HCT116 (cell line): Measurements from ENCODE around the gene CORT. TPM values are rescaled to one million over a fixed set of nuclear protein-coding genes. Genes with fewer than 3 reads are reported as not detected.
A peak's percentile ranks its signal among the peaks of the same experiment; 100 is the strongest.

Experiments
- ATAC-seq: fragments of 200-7000 bp; cut with Tn5 transposase; 2 replicates; pipeline ENCODE4 v1.9.1; 2020; ENCODE audit warnings: mild to moderate bottlenecking, moderate library complexity
- Bru-seq: library from RNA; stranded (reverse); fragments of 400-500 nt; gene quantifications from one replicate; lab custom pipeline; 2021; lab: Mats Ljungman, UMichigan
- BruChase-seq, 2 experiments: library from RNA; stranded (reverse); fragments of 400-500 nt; gene quantifications; one replicate each; lab custom pipeline; 2021; lab: Mats Ljungman, UMichigan
- BruUV-seq: library from RNA; stranded (reverse); fragments of 400-500 nt; replicated peaks from 2 replicates; lab custom pipeline; 2021; lab: Mats Ljungman, UMichigan
- CTCF ChIA-PET: fragments of 300-600 bp; sonication (Branson Sonifier 250); formaldehyde crosslinking; loops from one replicate; lab custom pipeline; 2021; ENCODE audit warnings: antibody characterized with exemption; lab: Charles Lee
- POLR2A ChIA-PET: fragments of 300-600, 350-600 bp; sonication (Branson Sonifier 250); formaldehyde crosslinking; loops from one replicate; lab custom pipeline; 2021; ENCODE audit warnings: antibody characterized with exemption; lab: Charles Lee
- RAD21 ChIA-PET, 2 experiments: fragments of 300-600 bp; sonication (Branson Sonifier 250); formaldehyde crosslinking; loops; one replicate each; lab custom pipeline; 2023; ENCODE audit warnings: low total read pairs in 2 of 2; ENCODE audit not compliant: uncharacterized antibody in 2 of 2, unreplicated experiment in 2 of 2, low non-redundant PET in 1 of 2; lab: Charles Lee
- DNase-seq: peaks from one replicate; pipeline ENCODE4 v3.0.0-alpha.2; 2010; ENCODE audit warnings: low read depth, low spot score
- H2AFZ ChIP-seq: fragments of 200-600 bp; shearing (Covaris generic), sonication (generic); 2 replicates; pipeline ENCODE4 v1.6.1; 2017; ENCODE audit warnings: low read depth, mixed run types, mixed read lengths, antibody characterized with exemption, low read length; ENCODE audit not compliant: poor library complexity, severe bottlenecking
- H3K27ac ChIP-seq: 2 replicates; pipeline ENCODE4 v1.5.1; 2012; ENCODE audit warnings: low read depth, low read length
- H3K27me3 ChIP-seq: fragments of 200-600 bp; sonication (generic); 2 replicates; pipeline ENCODE4 v1.6.1; 2016; ENCODE audit warnings: mixed run types, low read length, mixed read lengths; ENCODE audit not compliant: insufficient read depth
- H3K36me3 ChIP-seq, 2 experiments: fragments of 200-500 bp in 1 of 2; fragments of 200-600 bp in 1 of 2; sonication (Bioruptor generic) in 1 of 2; sonication (generic) in 1 of 2; 2 replicates each; pipeline versions ENCODE4 v1.5.1 to v1.6.1; 2014 to 2016; ENCODE audit warnings: low read length in 2 of 2, inconsistent platforms in 1 of 2, mixed read lengths in 1 of 2, mixed run types in 1 of 2; ENCODE audit not compliant: insufficient read depth in 2 of 2, control insufficient read depth in 1 of 2
- H3K4me1 ChIP-seq, 2 experiments: fragments of 200-600 bp in 1 of 2; sonication (generic) in 1 of 2; 2 replicates each; pipeline versions ENCODE4 v1.5.1 to v1.6.1; 2012 to 2017; ENCODE audit warnings: low read length in 2 of 2, inconsistent platforms in 1 of 2, mild to moderate bottlenecking in 1 of 2, mixed read lengths in 1 of 2, mixed run types in 1 of 2, moderate library complexity in 1 of 2; ENCODE audit not compliant: insufficient read depth in 2 of 2, control insufficient read depth in 1 of 2
- H3K4me2 ChIP-seq: fragments of 200-600 bp; sonication (generic); 2 replicates; pipeline ENCODE4 v1.6.1; 2017; ENCODE audit warnings: mixed run types, low read length, mixed read lengths
- H3K4me3 ChIP-seq, 2 experiments: fragments of 200-600 bp in 1 of 2; sonication (generic) in 1 of 2; replicated peaks in 1 of 2; 2 replicates each; pipeline ENCODE4 v1.5.1; 2011 to 2016; ENCODE audit warnings: low read length in 2 of 2, control low read depth in 1 of 2, low read depth in 1 of 2, mild to moderate bottlenecking in 1 of 2, mixed read lengths in 1 of 2, mixed run types in 1 of 2
- H3K79me2 ChIP-seq: fragments of 200-600 bp; sonication (generic); 2 replicates; pipeline ENCODE4 v1.6.1; 2017; ENCODE audit warnings: mild to moderate bottlenecking, mixed run types, low read length, moderate library complexity, mixed read lengths; ENCODE audit not compliant: insufficient read depth
- H3K9ac ChIP-seq: fragments of 200-600 bp; sonication (generic); 2 replicates; pipeline ENCODE4 v1.6.1; 2016; ENCODE audit warnings: low read length, mixed read lengths
- H3K9me2 ChIP-seq: fragments of 200-600 bp; sonication (generic), shearing (Covaris generic); 2 replicates; pipeline ENCODE4 v1.6.1; 2017; ENCODE audit warnings: mixed run types, mild to moderate bottlenecking, moderate library complexity; ENCODE audit not compliant: insufficient read depth
- H3K9me3 ChIP-seq, 2 experiments: fragments of 200-500 bp in 1 of 2; fragments of 200-600 bp in 1 of 2; sonication (Bioruptor generic) in 1 of 2; sonication (generic) in 1 of 2; 2 replicates each; pipeline ENCODE4 v1.6.1; 2014 to 2017; ENCODE audit warnings: low read length in 2 of 2, mixed read lengths in 2 of 2, inconsistent platforms in 1 of 2, low read depth in 1 of 2, mild to moderate bottlenecking in 1 of 2, mixed run types in 1 of 2, moderate library complexity in 1 of 2; ENCODE audit not compliant: control insufficient read depth in 1 of 2, insufficient read depth in 1 of 2
- H4K20me1 ChIP-seq: fragments of 200-600 bp; sonication (generic), shearing (Covaris generic); 2 replicates; pipeline ENCODE4 v1.6.1; 2017; ENCODE audit warnings: mixed run types, mild to moderate bottlenecking, moderate library complexity; ENCODE audit not compliant: insufficient read depth
- CEBPB ChIP-seq: IDR thresholded peaks from 2 replicates; pipeline ENCODE4 v1.6.1; 2012; ENCODE audit warnings: low read depth
- ELF1 ChIP-seq: IDR thresholded peaks from 2 replicates; pipeline ENCODE4 v1.6.1; 2012; ENCODE audit warnings: low read depth, borderline replicate concordance
- EZH2 ChIP-seq: fragments of 200-600 bp; sonication (generic); IDR thresholded peaks from 2 replicates; pipeline ENCODE4 v1.6.1; 2017; ENCODE audit warnings: antibody characterized with exemption, mixed run types
- EZH2phosphoT487 ChIP-seq: fragments of 200-600 bp; IDR thresholded peaks from 2 replicates; pipeline ENCODE4 v1.6.1; 2018; ENCODE audit warnings: antibody characterized with exemption, borderline replicate concordance
- FOSL1 ChIP-seq: IDR thresholded peaks from 2 replicates; pipeline ENCODE4 v1.6.1; 2012; ENCODE audit warnings: low read depth
- JUND ChIP-seq: IDR thresholded peaks from 2 replicates; pipeline ENCODE4 v1.6.1; 2012
- POLR2A ChIP-seq: IDR thresholded peaks from 2 replicates; pipeline ENCODE4 v1.7.0; 2011; ENCODE audit warnings: borderline replicate concordance; ENCODE audit not compliant: insufficient read depth, insufficient read length; ENCODE audit errors: extremely low read depth
- POLR2AphosphoS5 ChIP-seq: IDR thresholded peaks from 2 replicates; pipeline ENCODE4 v1.6.1; 2011; ENCODE audit warnings: mild to moderate bottlenecking, low read depth, low read length, moderate library complexity
- RAD21 ChIP-seq: IDR thresholded peaks from 2 replicates; pipeline ENCODE4 v1.6.1; 2012; ENCODE audit warnings: low read depth, mild to moderate bottlenecking
- SIN3A ChIP-seq: IDR thresholded peaks from 2 replicates; pipeline ENCODE4 v1.6.1; 2012; ENCODE audit warnings: low read depth
- SP1 ChIP-seq: IDR thresholded peaks from 2 replicates; pipeline ENCODE4 v1.6.1; 2012; ENCODE audit warnings: low read depth
- SRF ChIP-seq: IDR thresholded peaks from 2 replicates; pipeline ENCODE4 v1.6.1; 2012; ENCODE audit warnings: low read depth
- YY1 ChIP-seq: IDR thresholded peaks from 2 replicates; pipeline ENCODE4 v1.6.1; 2011; ENCODE audit warnings: low read length, low read depth, moderate library complexity, mild to moderate bottlenecking; ENCODE audit not compliant: insufficient replicate concordance; ENCODE audit errors: extremely low read depth
- ZNF274 ChIP-seq: fragments of 200-500 bp; sonication (Bioruptor generic); IDR thresholded peaks from 2 replicates; pipeline ENCODE4 v1.6.1; 2014; ENCODE audit warnings: mild to moderate bottlenecking, low read depth, low read length, inconsistent platforms
- intact Hi-C: fragments of 100-400 bp; cut with micrococcal nuclease; formaldehyde crosslinking; loops from 2 replicates; pipeline ENCODE4 v1.10.0; 2022
- long read RNA-seq: library from polyadenylated mRNA; unstranded; transcript quantifications from one replicate; pipeline ENCODE4 v2.0.0, GENCODE V29; 2021; ENCODE audit not compliant: unreplicated experiment
- polyA plus RNA-seq: library from polyadenylated mRNA; unstranded; fragments of >200 nt; gene quantifications from 2 replicates; pipeline ENCODE4 v1.2.1, GENCODE V29; 2012; ENCODE audit warnings: missing spikeins
- total RNA-seq: library from RNA; stranded (reverse); gene quantifications from one replicate; pipeline ENCODE4 v1.2.1, GENCODE V29; 2021; ENCODE audit not compliant: unreplicated experiment
- TF ChIP-seq, protein P1 (sequence below): IDR thresholded peaks from 2 replicates; pipeline ENCODE4 v1.6.1; 2012
- TF ChIP-seq, protein P2 (sequence below): IDR thresholded peaks from 2 replicates; pipeline ENCODE4 v1.6.1; 2011; ENCODE audit warnings: mild to moderate bottlenecking, low read length, moderate library complexity; ENCODE audit not compliant: insufficient replicate concordance; ENCODE audit errors: extremely low read depth
- TF ChIP-seq, protein P3 (sequence below): IDR thresholded peaks from 2 replicates; pipeline ENCODE4 v1.6.1; 2012; ENCODE audit warnings: low read depth
- TF ChIP-seq, protein P4 (sequence below): IDR thresholded peaks from 2 replicates; pipeline ENCODE4 v1.6.1; 2012

CORT gene, protein sequence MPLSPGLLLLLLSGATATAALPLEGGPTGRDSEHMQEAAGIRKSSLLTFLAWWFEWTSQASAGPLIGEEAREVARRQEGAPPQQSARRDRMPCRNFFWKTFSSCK
- total RNA-seq = 0.84 TPM
- polyA plus RNA-seq = 0.20 and 0.29 TPM in 2 replicates
- Bru-seq, nascent RNA = percentile 44 among the genes with signal in this experiment
- BruChase-seq, experiment 1, labeled RNA remaining after a 6-hour chase = percentile 76 among the genes with signal in this experiment
- percentile 78 among the genes with signal in this experiment for BruChase-seq, experiment 2, labeled RNA remaining after a 2-hour chase
- long read RNA-seq = 0 reads

- H2AFZ ChIP-seq = no peak within 1 kb of the TSS
- CTCF ChIA-PET = no interaction called here
Observed at GRCh38 chr1:10449751-10450150, at the start of gene CORT. Gene CORT (plus strand): TSS chr1:10450031. CDS start chr1:10450224, 193 bp downstream.

More at GRCh38 chr1:10449751-10450150, at the start of gene CORT:
- BruUV-seq = no TSS peak
- no peak within 1 kb of the TSS for H3K4me2 ChIP-seq
- H3K9me3 ChIP-seq = peaks cover 0 to 3% of the 10 kb centered on the region in 2 experiments; a peak in 1 of 4 replicates
- DNase-seq (no peak), ATAC-seq (no peak)
- ChIA-PET RAD21 (no interaction called here), POLR2A (no interaction called here)
- intact Hi-C loops = no loop called here
- no peaks in the 10 kb centered on the region for H3K79me2 ChIP-seq
- no peak within 1 kb of the TSS for H3K9ac ChIP-seq
- H3K9me2 ChIP-seq = no peaks in the 10 kb centered on the region
- TF ChIP-seq, protein P1, sequence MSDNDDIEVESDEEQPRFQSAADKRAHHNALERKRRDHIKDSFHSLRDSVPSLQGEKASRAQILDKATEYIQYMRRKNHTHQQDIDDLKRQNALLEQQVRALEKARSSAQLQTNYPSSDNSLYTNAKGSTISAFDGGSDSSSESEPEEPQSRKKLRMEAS = no peak
- TF ChIP-seq, protein P2, sequence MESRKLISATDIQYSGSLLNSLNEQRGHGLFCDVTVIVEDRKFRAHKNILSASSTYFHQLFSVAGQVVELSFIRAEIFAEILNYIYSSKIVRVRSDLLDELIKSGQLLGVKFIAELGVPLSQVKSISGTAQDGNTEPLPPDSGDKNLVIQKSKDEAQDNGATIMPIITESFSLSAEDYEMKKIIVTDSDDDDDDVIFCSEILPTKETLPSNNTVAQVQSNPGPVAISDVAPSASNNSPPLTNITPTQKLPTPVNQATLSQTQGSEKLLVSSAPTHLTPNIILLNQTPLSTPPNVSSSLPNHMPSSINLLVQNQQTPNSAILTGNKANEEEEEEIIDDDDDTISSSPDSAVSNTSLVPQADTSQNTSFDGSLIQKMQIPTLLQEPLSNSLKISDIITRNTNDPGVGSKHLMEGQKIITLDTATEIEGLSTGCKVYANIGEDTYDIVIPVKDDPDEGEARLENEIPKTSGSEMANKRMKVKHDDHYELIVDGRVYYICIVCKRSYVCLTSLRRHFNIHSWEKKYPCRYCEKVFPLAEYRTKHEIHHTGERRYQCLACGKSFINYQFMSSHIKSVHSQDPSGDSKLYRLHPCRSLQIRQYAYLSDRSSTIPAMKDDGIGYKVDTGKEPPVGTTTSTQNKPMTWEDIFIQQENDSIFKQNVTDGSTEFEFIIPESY = no peak
- TF ChIP-seq YY1 (no peak), SIN3A (no peak), CEBPB (no peak), FOSL1 (no peak), POLR2A (no peak), EZH2 (no peak), ZNF274 (no peak), EZH2phosphoT487 (no peak), SP1 (no peak), ELF1 (no peak), POLR2AphosphoS5 (no peak), RAD21 (no peak), SRF (no peak), JUND (no peak)
- TF ChIP-seq, protein P3, sequence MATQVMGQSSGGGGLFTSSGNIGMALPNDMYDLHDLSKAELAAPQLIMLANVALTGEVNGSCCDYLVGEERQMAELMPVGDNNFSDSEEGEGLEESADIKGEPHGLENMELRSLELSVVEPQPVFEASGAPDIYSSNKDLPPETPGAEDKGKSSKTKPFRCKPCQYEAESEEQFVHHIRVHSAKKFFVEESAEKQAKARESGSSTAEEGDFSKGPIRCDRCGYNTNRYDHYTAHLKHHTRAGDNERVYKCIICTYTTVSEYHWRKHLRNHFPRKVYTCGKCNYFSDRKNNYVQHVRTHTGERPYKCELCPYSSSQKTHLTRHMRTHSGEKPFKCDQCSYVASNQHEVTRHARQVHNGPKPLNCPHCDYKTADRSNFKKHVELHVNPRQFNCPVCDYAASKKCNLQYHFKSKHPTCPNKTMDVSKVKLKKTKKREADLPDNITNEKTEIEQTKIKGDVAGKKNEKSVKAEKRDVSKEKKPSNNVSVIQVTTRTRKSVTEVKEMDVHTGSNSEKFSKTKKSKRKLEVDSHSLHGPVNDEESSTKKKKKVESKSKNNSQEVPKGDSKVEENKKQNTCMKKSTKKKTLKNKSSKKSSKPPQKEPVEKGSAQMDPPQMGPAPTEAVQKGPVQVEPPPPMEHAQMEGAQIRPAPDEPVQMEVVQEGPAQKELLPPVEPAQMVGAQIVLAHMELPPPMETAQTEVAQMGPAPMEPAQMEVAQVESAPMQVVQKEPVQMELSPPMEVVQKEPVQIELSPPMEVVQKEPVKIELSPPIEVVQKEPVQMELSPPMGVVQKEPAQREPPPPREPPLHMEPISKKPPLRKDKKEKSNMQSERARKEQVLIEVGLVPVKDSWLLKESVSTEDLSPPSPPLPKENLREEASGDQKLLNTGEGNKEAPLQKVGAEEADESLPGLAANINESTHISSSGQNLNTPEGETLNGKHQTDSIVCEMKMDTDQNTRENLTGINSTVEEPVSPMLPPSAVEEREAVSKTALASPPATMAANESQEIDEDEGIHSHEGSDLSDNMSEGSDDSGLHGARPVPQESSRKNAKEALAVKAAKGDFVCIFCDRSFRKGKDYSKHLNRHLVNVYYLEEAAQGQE = no peak
- TF ChIP-seq, protein P4, sequence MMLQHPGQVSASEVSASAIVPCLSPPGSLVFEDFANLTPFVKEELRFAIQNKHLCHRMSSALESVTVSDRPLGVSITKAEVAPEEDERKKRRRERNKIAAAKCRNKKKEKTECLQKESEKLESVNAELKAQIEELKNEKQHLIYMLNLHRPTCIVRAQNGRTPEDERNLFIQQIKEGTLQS = no peak
- no peaks in the 10 kb centered on the region for H3K36me3 ChIP-seq
- no peaks in the 10 kb centered on the region for H4K20me1 ChIP-seq
- H3K27me3 ChIP-seq = no peaks in the 10 kb centered on the region
- no peaks in the 10 kb centered on the region for H3K4me1 ChIP-seq
- no peak within 1 kb of the TSS for H3K27ac ChIP-seq
- H3K4me3 ChIP-seq = no peak within 1 kb of the TSS
